Measurements from ENCODE around the gene RNFT1.

- no peak for TF ChIP-seq CTCF (IDR thresholded peaks at IDR 0.05)
- TF ChIP-seq POLR2A (IDR thresholded peaks at IDR 0.05), result no peak
These were observed 14.5 kb downstream of the RNFT1 start for GRCh38 chr17:59950049-59950448.
